Thyroid gland (tissue), 4 donors: ENCODE measurements around the gene PTCHD4.

Source experiments
- POLR2A ChIP-seq, 2 donors: fragments of 450-650 bp; IDR thresholded peaks; one replicate each; pipeline ENCODE4 v1.6.1; 2017; ENCODE audit warnings: antibody characterized with exemption in 2 of 2, mild to moderate bottlenecking in 2 of 2, moderate library complexity in 1 of 2
- TF ChIP-seq, protein P1 (sequence below), 6 experiments: fragments of 200-600 bp in 3 of 6; fragments of 450-650 bp in 3 of 6; sonication (generic) in 3 of 6; IDR thresholded peaks; one replicate each; pipeline ENCODE4 v1.5.1; 2016 to 2019; ENCODE audit warnings: antibody characterized with exemption in 6 of 6, mild to moderate bottlenecking in 2 of 6, inconsistent platforms in 1 of 6, moderate library complexity in 1 of 6

- TF ChIP-seq, protein P1, sequence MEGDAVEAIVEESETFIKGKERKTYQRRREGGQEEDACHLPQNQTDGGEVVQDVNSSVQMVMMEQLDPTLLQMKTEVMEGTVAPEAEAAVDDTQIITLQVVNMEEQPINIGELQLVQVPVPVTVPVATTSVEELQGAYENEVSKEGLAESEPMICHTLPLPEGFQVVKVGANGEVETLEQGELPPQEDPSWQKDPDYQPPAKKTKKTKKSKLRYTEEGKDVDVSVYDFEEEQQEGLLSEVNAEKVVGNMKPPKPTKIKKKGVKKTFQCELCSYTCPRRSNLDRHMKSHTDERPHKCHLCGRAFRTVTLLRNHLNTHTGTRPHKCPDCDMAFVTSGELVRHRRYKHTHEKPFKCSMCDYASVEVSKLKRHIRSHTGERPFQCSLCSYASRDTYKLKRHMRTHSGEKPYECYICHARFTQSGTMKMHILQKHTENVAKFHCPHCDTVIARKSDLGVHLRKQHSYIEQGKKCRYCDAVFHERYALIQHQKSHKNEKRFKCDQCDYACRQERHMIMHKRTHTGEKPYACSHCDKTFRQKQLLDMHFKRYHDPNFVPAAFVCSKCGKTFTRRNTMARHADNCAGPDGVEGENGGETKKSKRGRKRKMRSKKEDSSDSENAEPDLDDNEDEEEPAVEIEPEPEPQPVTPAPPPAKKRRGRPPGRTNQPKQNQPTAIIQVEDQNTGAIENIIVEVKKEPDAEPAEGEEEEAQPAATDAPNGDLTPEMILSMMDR (IDR thresholded peaks at IDR 0.05): no peak
- no peak for TF ChIP-seq POLR2A (IDR thresholded peaks at IDR 0.05)
Measured at GRCh38 chr6:48090546-48090945, 20.5 kb downstream of the PTCHD4 start.
